ENCODE data around the gene DDRGK1. TPM values are rescaled to one million over a fixed set of nuclear protein-coding genes. Genes with fewer than 3 reads are reported as not detected.

DDRGK1 gene
- total and polyA plus RNA-seq, 2 of the 8 experiments (the other 6 are each of a cell fraction or from before 2014, with no cell fraction given), result 29.4 to 42.0 TPM

- no peaks in the 10 kb centered on the region for H3K27me3 ChIP-seq (replicated peaks in 1 of 4; ENCODE audit: control insufficient read depth in 3 of 4, extremely low read depth in 1 of 4, insufficient read depth in 3 of 4, low read length in 3 of 4)
- DNase-seq (ENCODE audit: low read depth in 1 of 2, low spot score in 2 of 2) (no peak), FAIRE-seq (no peak)
- ChIA-PET POLR2A (ENCODE audit: partially characterized antibody) (interaction anchor here (1.2 to 1.6 kb wide), 4 partner anchors 9 to 103 kb away, joined by 3 to 9 read pairs (median 4); no protein-coding TSS in a partner anchor), CTCF (ENCODE audit: partially characterized antibody) (interaction anchor here (0.9 to 1.1 kb wide), 2 partner anchors 62 to 123 kb away, joined by 3 to 4 read pairs; no protein-coding TSS in a partner anchor)
- H2BK12ac ChIP-seq (ENCODE audit: low read depth, low read length), result no peak overlapping the region
- no peaks in the 10 kb centered on the region for H3K9me3 ChIP-seq (ENCODE audit: insufficient read depth in 2 of 2, low read depth in 1 of 2, low read length in 1 of 2)
- H2AK5ac ChIP-seq (ENCODE audit: low read depth, low read length), result no peak overlapping the region
- H3K4me3 ChIP-seq (ENCODE audit: extremely low read depth in 1 of 4, insufficient read depth in 2 of 4, low read depth in 3 of 4, low read length in 4 of 4), result no peak overlapping the region
- H3K79me2 ChIP-seq (ENCODE audit: control insufficient read depth in 1 of 2, insufficient read depth in 2 of 2, low read length in 2 of 2), result peaks cover 10 to 65% of the 10 kb centered on the region in 2 experiments; a peak in 3 of 4 replicates
- H3K56ac ChIP-seq (replicated peaks; ENCODE audit: insufficient read length, low read depth, low read length), result no peak overlapping the region
- H3K79me1 ChIP-seq (ENCODE audit: low read depth, low read length), result peaks cover 4% of the 10 kb centered on the region
- H2BK5ac ChIP-seq (ENCODE audit: low read depth, low read length), result no peak overlapping the region
- no peak overlapping the region for H3K9ac ChIP-seq (replicated peaks in 1 of 4; ENCODE audit: extremely low read depth in 1 of 4, low read depth in 3 of 4, low read length in 3 of 4)
- no peak overlapping the region for H2BK15ac ChIP-seq (ENCODE audit: low read length)
- WGBS, 2 experiments (ENCODE audit: extremely low coverage in 1 of 2, insufficient coverage in 1 of 2, insufficient read length in 1 of 2, insufficient replicate concordance in 2 of 2, low coverage in 1 of 2, low lambda C conversion rate in 2 of 2, missing lambda C conversion rate in 1 of 2), result 92% methylated on average over 8 of the region's 8 CpGs; no CpG with 5 or more reads in 1 of the 2 experiments
- no peak overlapping the region for H4K91ac ChIP-seq (replicated peaks; ENCODE audit: insufficient read length, low read length)
- H2AFZ ChIP-seq (ENCODE audit: low read length), result no peak overlapping the region
- H3K4me1 ChIP-seq (replicated peaks in 1 of 4; ENCODE audit: control insufficient read depth in 3 of 4, insufficient read depth in 4 of 4, low read length in 3 of 4), result peaks cover 0 to 8% (median 2%) of the 10 kb centered on the region in 4 experiments; a peak in 3 of 7 replicates
- no peak overlapping the region for H4K5ac ChIP-seq (ENCODE audit: insufficient read length, low read depth, low read length)
- H2BK20ac ChIP-seq (ENCODE audit: low read length), result no peak overlapping the region
- no peak overlapping the region for H3K27ac ChIP-seq (ENCODE audit: low read depth, low read length)
- no peak overlapping the region for H2BK120ac ChIP-seq (replicated peaks; ENCODE audit: low read depth, low read length)
- H3K4ac ChIP-seq (replicated peaks; ENCODE audit: insufficient read length, low read depth, low read length), result no peak overlapping the region
- H3K14ac ChIP-seq (ENCODE audit: insufficient read length), result no peak overlapping the region
- H3K18ac ChIP-seq (ENCODE audit: extremely low read depth, low read length), result no peak overlapping the region
- H3K23ac ChIP-seq (ENCODE audit: insufficient read length), result no peak overlapping the region
- H3K36me3 ChIP-seq (ENCODE audit: control insufficient read depth in 2 of 4, insufficient read depth in 4 of 4, low read length in 3 of 4), result peaks cover 0 to 6% (median 2%) of the 10 kb centered on the region in 4 experiments; a peak in 3 of 8 replicates
- no peak overlapping the region for H4K8ac ChIP-seq (ENCODE audit: extremely low read depth, insufficient read depth, low read length)
- H3K4me2 ChIP-seq (ENCODE audit: insufficient read depth in 1 of 2, low read depth in 2 of 2, low read length in 2 of 2), result no peak overlapping the region; a peak in 1 of 4 replicates
- TF ChIP-seq KDM1A (IDR thresholded peaks at IDR 0.05; ENCODE audit: borderline replicate concordance, low read length), result no peak
- no peak for TF ChIP-seq KDM5A (IDR thresholded peaks at IDR 0.05; ENCODE audit: low read length)
- peaks cover 0 to 9% of the 10 kb centered on the region in 2 experiments for H4K20me1 ChIP-seq (replicated peaks in 1 of 2; ENCODE audit: control insufficient read depth in 1 of 2, insufficient read depth in 2 of 2, low read length in 2 of 2)
- H3K23me2 ChIP-seq (ENCODE audit: low read depth, low read length), result peaks cover 6% of the 10 kb centered on the region
Measured at GRCh38 chr20:3156811-3157619, 47.5 kb downstream of the DDRGK1 start.
